Chondrocyte (in vitro differentiated cells): ENCODE measurements around the gene ABCA4. TPM values are rescaled to one million over a fixed set of nuclear protein-coding genes. Genes with fewer than 3 reads are reported as not detected.

Source experiments
- DNase-seq: peaks from one replicate; pipeline ENCODE4 v3.0.0; 2021; ENCODE audit warnings: mixed read lengths, low spot score
- H3K27ac Mint-ChIP-seq: one replicate; pipeline ENCODE4 v1.8.0; 2021; ENCODE audit warnings: mild to moderate bottlenecking, moderate library complexity, mixed read lengths; ENCODE audit not compliant: unreplicated experiment
- H3K27me3 Mint-ChIP-seq: 2 replicates; pipeline ENCODE4 v1.8.0; 2021; ENCODE audit warnings: low read depth, mixed read lengths
- H3K36me3 Mint-ChIP-seq: 2 replicates; pipeline ENCODE4 v1.8.0; 2021; ENCODE audit warnings: low read depth, mixed read lengths
- H3K4me1 Mint-ChIP-seq: 2 replicates; pipeline ENCODE4 v1.8.0; 2021; ENCODE audit warnings: low read depth, mild to moderate bottlenecking, mixed read lengths
- H3K4me3 Mint-ChIP-seq: one replicate; pipeline ENCODE4 v1.8.0; 2021; ENCODE audit warnings: mild to moderate bottlenecking, moderate library complexity, mixed read lengths; ENCODE audit not compliant: unreplicated experiment
- H3K9me3 Mint-ChIP-seq: 2 replicates; pipeline ENCODE4 v1.8.0; 2021; ENCODE audit warnings: low read depth, mixed read lengths
- total RNA-seq: library from RNA; stranded (reverse); gene quantifications from 3 replicates; pipeline ENCODE4 v1.2.1, GENCODE V29; 2021
- TF ChIP-seq, protein P1 (sequence below): fragments of 200-600 bp; sonication (generic); IDR thresholded peaks from 2 replicates; pipeline ENCODE4 v1.5.0; 2021; ENCODE audit warnings: antibody characterized with exemption, mild to moderate bottlenecking, moderate library complexity

ABCA4 gene
- total RNA-seq, 1 donor from 2014 or later = 0.22 TPM

- Mint-ChIP-seq H3K27ac (no peak overlapping the region), H3K9me3 (peaks cover 5% of the 10 kb centered on the region), H3K4me1 (peaks cover 44% of the 10 kb centered on the region), H3K4me3 (no peak overlapping the region), H3K36me3 (no peaks in the 10 kb centered on the region), H3K27me3 (no peaks in the 10 kb centered on the region)
- TF ChIP-seq, protein P1, sequence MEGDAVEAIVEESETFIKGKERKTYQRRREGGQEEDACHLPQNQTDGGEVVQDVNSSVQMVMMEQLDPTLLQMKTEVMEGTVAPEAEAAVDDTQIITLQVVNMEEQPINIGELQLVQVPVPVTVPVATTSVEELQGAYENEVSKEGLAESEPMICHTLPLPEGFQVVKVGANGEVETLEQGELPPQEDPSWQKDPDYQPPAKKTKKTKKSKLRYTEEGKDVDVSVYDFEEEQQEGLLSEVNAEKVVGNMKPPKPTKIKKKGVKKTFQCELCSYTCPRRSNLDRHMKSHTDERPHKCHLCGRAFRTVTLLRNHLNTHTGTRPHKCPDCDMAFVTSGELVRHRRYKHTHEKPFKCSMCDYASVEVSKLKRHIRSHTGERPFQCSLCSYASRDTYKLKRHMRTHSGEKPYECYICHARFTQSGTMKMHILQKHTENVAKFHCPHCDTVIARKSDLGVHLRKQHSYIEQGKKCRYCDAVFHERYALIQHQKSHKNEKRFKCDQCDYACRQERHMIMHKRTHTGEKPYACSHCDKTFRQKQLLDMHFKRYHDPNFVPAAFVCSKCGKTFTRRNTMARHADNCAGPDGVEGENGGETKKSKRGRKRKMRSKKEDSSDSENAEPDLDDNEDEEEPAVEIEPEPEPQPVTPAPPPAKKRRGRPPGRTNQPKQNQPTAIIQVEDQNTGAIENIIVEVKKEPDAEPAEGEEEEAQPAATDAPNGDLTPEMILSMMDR = no peak
- DNase-seq = no peak
Observed at GRCh38 chr1:94143809-94144176, 22.8 kb upstream of the ABCA4 start.

DNA sequence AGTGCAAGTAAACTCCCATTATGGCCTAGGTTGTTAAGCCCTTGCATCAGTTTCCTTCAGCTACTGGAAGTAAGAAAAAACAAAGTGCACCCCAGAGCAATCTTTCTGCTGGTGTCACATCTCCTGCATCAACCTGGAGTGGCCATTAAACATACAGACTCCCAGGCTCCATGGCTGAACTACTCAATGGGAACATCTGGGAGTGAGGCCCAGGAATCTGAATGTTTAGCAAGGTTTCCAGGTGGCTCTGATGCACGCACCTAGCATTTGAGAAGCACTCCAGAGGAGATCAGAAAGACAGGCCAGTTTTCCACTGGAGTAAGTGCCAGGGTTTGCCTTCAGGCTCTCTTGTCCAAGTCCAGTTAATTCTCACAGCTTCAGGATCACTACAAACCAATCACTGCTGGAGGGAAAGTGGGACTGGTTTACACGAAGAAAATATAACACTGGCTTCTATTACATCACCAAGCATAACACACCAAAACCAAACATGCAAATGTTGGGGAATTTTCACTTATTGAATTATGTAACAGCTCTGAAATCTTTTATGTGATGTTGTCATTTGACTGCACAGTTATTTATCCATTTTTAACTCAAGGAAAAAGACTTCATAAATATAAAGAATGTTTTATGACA is 22.3 kb upstream of the ABCA4 start:
- Mint-ChIP-seq H3K27ac (peak overlapping the region; percentile 71), H3K9me3 (peaks cover 7% of the 10 kb centered on the region), H3K4me1 (peaks cover 44% of the 10 kb centered on the region), H3K27me3 (no peaks in the 10 kb centered on the region), H3K4me3 (no peak overlapping the region), H3K36me3 (peaks cover 1% of the 10 kb centered on the region)
- TF ChIP-seq, protein P1 = no peak
- DNase-seq = no peak

DNA sequence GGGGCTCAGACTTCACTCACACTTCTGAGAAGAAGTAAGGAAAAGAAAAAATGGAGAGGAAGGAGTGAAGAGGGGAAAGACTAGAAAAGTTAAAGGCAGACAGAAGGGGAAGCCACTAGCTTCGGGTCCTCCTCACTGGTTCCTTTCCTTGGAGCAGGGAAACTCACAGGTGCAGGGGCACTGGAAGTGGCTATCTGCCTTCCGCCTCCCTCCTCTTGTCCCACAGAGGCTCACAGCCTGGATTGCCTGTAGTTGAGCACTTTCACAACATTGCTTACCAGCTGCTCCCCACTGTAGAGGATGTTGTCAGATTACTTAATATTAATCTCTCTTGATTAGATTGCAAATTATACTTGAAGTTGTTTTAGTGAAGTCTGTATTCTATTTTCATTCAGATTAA is 21.6 kb upstream of the ABCA4 start:
- no peak for DNase-seq
- Mint-ChIP-seq H3K4me1 (peaks cover 44% of the 10 kb centered on the region), H3K27me3 (no peaks in the 10 kb centered on the region), H3K4me3 (no peak overlapping the region), H3K9me3 (peaks cover 7% of the 10 kb centered on the region), H3K36me3 (peaks cover 1% of the 10 kb centered on the region), H3K27ac (peak overlapping the region; percentile 59)
- TF ChIP-seq, protein P1 = no peak

- no peak for DNase-seq
- Mint-ChIP-seq H3K4me1 (peaks cover 43% of the 10 kb centered on the region), H3K27ac (peak overlapping the region; percentile 59), H3K9me3 (peaks cover 7% of the 10 kb centered on the region), H3K4me3 (no peak overlapping the region), H3K36me3 (peaks cover 1% of the 10 kb centered on the region), H3K27me3 (no peaks in the 10 kb centered on the region)
- TF ChIP-seq, protein P1 = no peak
Observed at GRCh38 chr1:94142022-94142421, 21.1 kb upstream of the ABCA4 start.

DNA sequence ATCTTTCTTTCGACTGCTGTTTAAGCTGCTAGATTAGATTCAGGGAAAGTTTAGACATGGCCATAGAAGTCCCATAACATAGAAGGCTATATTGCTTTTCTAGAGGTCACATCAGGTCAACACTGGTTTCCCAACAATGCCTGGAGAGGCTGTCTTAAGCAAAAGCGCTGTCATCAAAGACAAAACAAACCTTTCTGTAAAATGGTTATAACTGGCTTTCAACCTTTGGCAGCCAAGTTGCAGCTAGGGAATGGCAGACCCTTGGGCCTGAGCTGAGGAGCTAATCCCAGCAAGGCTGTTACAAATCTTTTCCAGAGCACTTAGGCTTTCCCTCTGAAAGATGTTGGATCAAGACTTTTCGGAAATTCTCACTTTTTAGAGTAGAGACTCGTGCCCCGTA is 11.2 kb upstream of the ABCA4 start:
- H3K27me3 Mint-ChIP-seq = no peaks in the 10 kb centered on the region
- H3K4me3 Mint-ChIP-seq = no peak overlapping the region
- H3K4me1 Mint-ChIP-seq = peaks cover 21% of the 10 kb centered on the region
- H3K27ac Mint-ChIP-seq = no peak overlapping the region
- DNase-seq = no peak
- TF ChIP-seq, protein P1 = no peak
- peaks cover 12% of the 10 kb centered on the region for H3K9me3 Mint-ChIP-seq
- peaks cover 7% of the 10 kb centered on the region for H3K36me3 Mint-ChIP-seq
